OCI-LY1 (cell line): Measurements from ENCODE around the gene NEURL3.

Source experiments
- H2AFZ ChIP-seq: fragments of 200-600 bp; sonication (generic), shearing (Covaris generic); 2 replicates; pipeline ENCODE4 v1.6.0; 2014; ENCODE audit warnings: antibody characterized with exemption, mild to moderate bottlenecking, low read length
- H3F3A ChIP-seq: fragments of 200-600 bp; sonication (generic), shearing (Covaris generic); 2 replicates; pipeline ENCODE4 v1.6.0; 2014; ENCODE audit warnings: mild to moderate bottlenecking, antibody characterized with exemption, low read length, moderate library complexity; ENCODE audit not compliant: insufficient read depth
- H3K27ac ChIP-seq: fragments of 200-600 bp; sonication (generic); 2 replicates; pipeline ENCODE4 v1.5.1; 2014; ENCODE audit warnings: low read length, mixed run types, mild to moderate bottlenecking, low read depth; ENCODE audit not compliant: poor library complexity, severe bottlenecking
- H3K27me3 ChIP-seq: fragments of 200-600 bp; sonication (generic); 2 replicates; pipeline ENCODE4 v1.6.0; 2014; ENCODE audit warnings: antibody characterized with exemption, mild to moderate bottlenecking, low read length, moderate library complexity; ENCODE audit not compliant: insufficient read depth
- H3K36me3 ChIP-seq: fragments of 200-600 bp; sonication (generic); 2 replicates; pipeline ENCODE4 v1.6.1; 2014; ENCODE audit warnings: mild to moderate bottlenecking, antibody characterized with exemption, low read length, moderate library complexity, mixed read lengths; ENCODE audit not compliant: insufficient read depth
- H3K4me1 ChIP-seq: fragments of 200-600 bp; sonication (generic); 2 replicates; pipeline ENCODE4 v1.5.1; 2014; ENCODE audit warnings: mild to moderate bottlenecking, low read length, moderate library complexity; ENCODE audit not compliant: insufficient read depth, severe bottlenecking
- H3K4me2 ChIP-seq: fragments of 200-600 bp; sonication (generic), shearing (Covaris generic); 2 replicates; pipeline ENCODE4 v1.6.1; 2014; ENCODE audit warnings: low read length
- H3K4me3 ChIP-seq: fragments of 200-600 bp; sonication (generic); 2 replicates; pipeline ENCODE4 v1.5.1; 2014; ENCODE audit warnings: low read length, low read depth, mild to moderate bottlenecking, mixed read lengths; ENCODE audit not compliant: poor library complexity, severe bottlenecking
- H3K79me2 ChIP-seq: fragments of 200-600 bp; shearing (Covaris generic); 2 replicates; pipeline ENCODE4 v1.6.1; 2016; ENCODE audit warnings: mixed run types, low read length, mixed read lengths; ENCODE audit not compliant: insufficient read depth
- H3K9ac ChIP-seq: fragments of 200-600 bp; sonication (generic), shearing (Covaris generic); 2 replicates; pipeline ENCODE4 v1.6.1; 2014; ENCODE audit warnings: mild to moderate bottlenecking, low read length, mixed read lengths
- H3K9me2 ChIP-seq: fragments of 200-600 bp; sonication (generic), shearing (Covaris generic); 2 replicates; pipeline ENCODE4 v1.6.1; 2014; ENCODE audit warnings: low read depth, mild to moderate bottlenecking, low read length, mixed read lengths
- H3K9me3 ChIP-seq: fragments of 200-600 bp; shearing (Covaris generic); 2 replicates; pipeline ENCODE4 v1.6.1; 2014; ENCODE audit warnings: low read length, mixed read lengths
- H4K20me1 ChIP-seq: fragments of 200-600 bp; sonication (generic), shearing (Covaris generic); 2 replicates; pipeline ENCODE4 v1.6.0; 2016; ENCODE audit warnings: mild to moderate bottlenecking, low read length; ENCODE audit not compliant: insufficient read depth
- CTCF ChIP-seq: fragments of 200-600 bp; sonication (generic), shearing (Covaris generic); IDR thresholded peaks from 2 replicates; pipeline ENCODE4 v1.5.1; 2017; ENCODE audit warnings: mild to moderate bottlenecking, antibody characterized with exemption, low read length, moderate library complexity, mixed read lengths
- EZH2 ChIP-seq: fragments of 200-600 bp; sonication (generic), shearing (Covaris generic); IDR thresholded peaks from 2 replicates; pipeline ENCODE4 v1.8.0; 2017; ENCODE audit warnings: borderline replicate concordance, mixed run types, mild to moderate bottlenecking, antibody characterized with exemption, low read length, moderate library complexity, mixed read lengths

NEURL3 gene

DNA sequence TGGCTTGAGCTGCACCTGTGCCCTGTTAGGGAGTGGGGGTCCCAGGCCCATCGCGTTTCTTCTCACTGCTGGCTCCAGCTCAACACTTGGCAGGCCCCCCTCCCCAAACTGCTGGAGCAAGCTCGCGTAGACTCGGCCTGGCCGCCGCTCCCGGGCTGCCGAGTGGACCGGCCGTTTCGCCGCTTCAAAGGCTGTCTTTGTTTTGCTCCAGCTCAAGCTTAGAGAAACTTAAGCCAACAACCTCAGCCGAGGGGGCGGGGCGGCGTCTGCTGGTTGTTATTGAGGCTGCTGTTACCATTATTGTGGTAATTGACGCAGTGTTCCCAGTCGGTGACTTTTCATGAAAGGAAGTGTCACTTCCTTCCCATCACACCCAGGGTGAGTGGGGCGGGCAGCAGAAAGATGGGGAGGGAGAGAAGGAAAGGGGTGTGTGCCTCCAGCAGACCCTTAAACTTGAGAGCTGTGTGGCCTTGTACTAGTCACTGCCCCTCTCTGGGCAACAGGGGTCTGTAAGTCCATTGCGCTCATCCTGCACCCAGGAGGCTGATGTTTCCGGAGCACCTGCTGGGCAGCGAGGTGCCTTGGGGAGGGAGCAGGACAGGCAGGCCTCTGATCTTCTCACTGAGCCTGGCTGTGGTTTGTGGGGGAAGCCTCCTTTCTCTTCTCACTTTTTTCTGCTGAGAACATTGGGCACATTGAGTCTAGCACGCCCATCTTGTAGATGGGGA, 33.5 kb upstream of the NEURL3 start:
- peaks cover 18% of the 10 kb centered on the region for H3K4me1 ChIP-seq
- no peaks in the 10 kb centered on the region for H3K9me2 ChIP-seq
- H3K36me3 ChIP-seq, result no peaks in the 10 kb centered on the region
- H3K4me3 ChIP-seq, result no peak overlapping the region
- H3K4me2 ChIP-seq, result peak overlapping the region; percentile 80; the same call in 1 of the 2 replicates
- no peak overlapping the region for H3K9ac ChIP-seq
- H3K79me2 ChIP-seq, result no peaks in the 10 kb centered on the region
- H3K27ac ChIP-seq, result no peak overlapping the region
- no peaks in the 10 kb centered on the region for H3F3A ChIP-seq
- no peak overlapping the region for H2AFZ ChIP-seq
- TF ChIP-seq CTCF (no peak), EZH2 (no peak)
- H4K20me1 ChIP-seq, result no peaks in the 10 kb centered on the region
- no peaks in the 10 kb centered on the region; the same call in 1 of the 2 replicates for H3K27me3 ChIP-seq
- no peaks in the 10 kb centered on the region for H3K9me3 ChIP-seq

DNA sequence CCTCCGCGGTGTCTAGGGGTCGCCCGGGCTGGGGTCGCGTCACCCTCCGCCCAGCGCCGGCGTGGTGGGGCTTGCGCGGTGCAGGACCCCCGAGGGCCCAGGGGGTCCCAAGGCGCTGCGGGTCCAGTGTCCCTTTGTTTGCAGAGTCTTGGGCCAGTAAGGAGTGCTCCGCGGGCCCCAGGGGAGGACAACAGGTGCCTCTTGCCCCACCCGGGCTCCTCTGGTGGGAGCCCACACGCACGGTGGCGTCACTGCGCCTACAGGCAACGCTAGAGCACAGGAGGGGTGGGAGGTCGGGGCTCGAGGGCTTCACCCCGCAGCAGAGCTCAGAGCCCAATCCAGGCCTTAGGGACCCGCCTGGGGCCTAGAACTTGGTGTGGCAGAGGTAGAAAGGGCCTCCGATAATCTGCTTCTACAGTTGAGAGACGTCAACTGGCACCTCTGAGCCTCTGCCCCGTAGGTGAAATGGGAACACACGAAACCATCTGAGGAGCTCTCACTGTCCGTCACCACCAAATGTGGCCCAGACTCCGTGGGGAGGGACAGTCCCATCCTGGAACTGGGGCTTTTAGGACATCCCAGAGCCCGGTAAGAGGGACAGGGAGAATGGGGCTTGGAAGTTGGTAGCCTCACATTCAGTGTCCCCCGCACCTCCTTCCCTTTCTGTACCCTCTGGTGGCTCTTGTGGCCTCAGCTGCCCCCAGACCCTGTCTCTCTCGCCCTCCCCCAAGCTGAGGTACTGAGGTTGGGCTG, 32.8 kb upstream of the NEURL3 start:
- no peak overlapping the region for H3K27ac ChIP-seq
- no peaks in the 10 kb centered on the region for H3K79me2 ChIP-seq
- H3K27me3 ChIP-seq, result no peaks in the 10 kb centered on the region; the same call in 1 of the 2 replicates
- no peak overlapping the region for H2AFZ ChIP-seq
- TF ChIP-seq EZH2, result no peak
- no peak for TF ChIP-seq CTCF
- no peaks in the 10 kb centered on the region for H3K9me3 ChIP-seq
- no peaks in the 10 kb centered on the region for H3K36me3 ChIP-seq
- H3K4me1 ChIP-seq, result peaks cover 18% of the 10 kb centered on the region
- H3K9ac ChIP-seq, result no peak overlapping the region
- H3K9me2 ChIP-seq, result no peaks in the 10 kb centered on the region
- H3K4me3 ChIP-seq, result peak overlapping the region; percentile 73
- H4K20me1 ChIP-seq, result no peaks in the 10 kb centered on the region
- no peaks in the 10 kb centered on the region for H3F3A ChIP-seq
- H3K4me2 ChIP-seq, result peak overlapping the region; percentile 80

- H4K20me1 ChIP-seq, result no peaks in the 10 kb centered on the region
- H3K4me2 ChIP-seq, result peak overlapping the region; percentile 80
- no peaks in the 10 kb centered on the region for H3K9me3 ChIP-seq
- TF ChIP-seq CTCF (no peak), EZH2 (no peak)
- no peak overlapping the region for H3K27ac ChIP-seq
- H3K36me3 ChIP-seq, result no peaks in the 10 kb centered on the region
- H3K4me1 ChIP-seq, result peaks cover 18% of the 10 kb centered on the region
- no peaks in the 10 kb centered on the region for H3K9me2 ChIP-seq
- peak overlapping the region; percentile 73 for H3K4me3 ChIP-seq
- peak overlapping the region; percentile 68 for H3K9ac ChIP-seq
- H3F3A ChIP-seq, result no peaks in the 10 kb centered on the region
- H3K27me3 ChIP-seq, result no peaks in the 10 kb centered on the region; the same call in 1 of the 2 replicates
- H2AFZ ChIP-seq, result no peak overlapping the region
- no peaks in the 10 kb centered on the region for H3K79me2 ChIP-seq
These were observed 32.0 kb upstream of the NEURL3 start for GRCh38 chr2:96537066-96537733.
